Spleen (tissue), 7 donors: ENCODE data around the gene P2RY2.
A peak's percentile ranks its signal among the peaks of the same experiment; 100 is the strongest.

Experiments
- CTCF ChIP-seq, 11 experiments: fragments of 200-600 bp in 7 of 11; fragments of 450-650 bp in 4 of 11; sonication (generic) in 4 of 11; IDR thresholded peaks in 8 of 11; conservative IDR thresholded peaks in 3 of 11; 1 replicate in 7 of 11; 2 replicates in 4 of 11; pipeline versions ENCODE4 v1.4.0 to v1.8.0; 2016 to 2021; ENCODE audit warnings: antibody characterized with exemption in 11 of 11, inconsistent platforms in 4 of 11, mild to moderate bottlenecking in 1 of 11
- POLR2A ChIP-seq, 3 donors: fragments of 450-650 bp; IDR thresholded peaks; one replicate each; pipeline ENCODE4 v1.5.1; 2017; ENCODE audit warnings: antibody characterized with exemption in 3 of 3, mild to moderate bottlenecking in 1 of 3
- POLR2AphosphoS5 ChIP-seq, 3 donors: sonication (generic); formaldehyde crosslinking; IDR thresholded peaks; one replicate each; pipeline ENCODE4 v1.5.1; 2017; ENCODE audit warnings: antibody characterized with exemption in 3 of 3
- donor health status: DM: no; HTN: no; CAD: no; lungs with moderate emphysema.
- donor health status: DM: no; HTN: no; CAD: no.
- donor health status: DM: no; HTN: no; CAD: no.

- TF ChIP-seq CTCF (IDR thresholded peaks at IDR 0.05 in 8 of 11, conservative IDR thresholded peaks at IDR 0.05 in 3 of 11) (no peak), POLR2A (IDR thresholded peaks at IDR 0.05) (no peak), POLR2AphosphoS5 (IDR thresholded peaks at IDR 0.05) (peak; percentile 62 to 69 (median 62))
Measured at GRCh38 chr11:73257342-73258103, 39.4 kb downstream of the P2RY2 start.
